NCI-H510A treated with DMSO at 0.1 percent for 48 hours (cell line): ENCODE results near the gene CAPN7.

Experiments used
- DNase-seq: peaks from one replicate; lab custom pipeline; 2025; lab: John Stamatoyannopoulos, UW

CAPN7 gene

GRCh38 chr3:15246186-15246585 lies 40.1 kb downstream of the CAPN7 start:
- DNase-seq: no peak

GRCh38 chr3:15253023-15253697 lies 47.1 kb downstream of the CAPN7 start:
- no peak for DNase-seq

- no peak for DNase-seq
Observed at GRCh38 chr3:15255215-15255614, 49.2 kb downstream of the CAPN7 start.

- DNase-seq: no peak
Observed at GRCh38 chr3:15256861-15257341, 50.9 kb downstream of the CAPN7 start.

- DNase-seq: no peak
Observed at GRCh38 chr3:15258720-15259119, 52.7 kb downstream of the CAPN7 start.

GRCh38 chr3:15260531-15260930 lies 54.5 kb downstream of the CAPN7 start:
- no peak for DNase-seq

GRCh38 chr3:15261274-15261673 lies 55.2 kb downstream of the CAPN7 start:
- no peak for DNase-seq

- DNase-seq: no peak
Observed at GRCh38 chr3:15262021-15262420, 56.0 kb downstream of the CAPN7 start.

GRCh38 chr3:15263120-15263519 lies 57.1 kb downstream of the CAPN7 start:
- no peak for DNase-seq

- no peak for DNase-seq
Observed at GRCh38 chr3:15263926-15264325, 57.9 kb downstream of the CAPN7 start.

- DNase-seq: no peak
Observed at GRCh38 chr3:15264486-15264885, 58.4 kb downstream of the CAPN7 start.

GRCh38 chr3:15265655-15266509 lies 59.8 kb downstream of the CAPN7 start:
- no peak for DNase-seq

- DNase-seq: no peak
Observed at GRCh38 chr3:15266510-15267376, 60.7 kb downstream of the CAPN7 start.

- no peak for DNase-seq
Observed at GRCh38 chr3:15267502-15267901, 61.5 kb downstream of the CAPN7 start.

- DNase-seq: peak; percentile 72
Observed at GRCh38 chr3:15268033-15268631, 62.1 kb downstream of the CAPN7 start.

GRCh38 chr3:15269091-15269989 lies 63.3 kb downstream of the CAPN7 start:
- DNase-seq: no peak

- no peak for DNase-seq
Observed at GRCh38 chr3:15271030-15271429, 65.0 kb downstream of the CAPN7 start.

- no peak for DNase-seq
Observed at GRCh38 chr3:15271785-15272381, 65.8 kb downstream of the CAPN7 start.

- no peak for DNase-seq
Observed at GRCh38 chr3:15272426-15273196, 66.6 kb downstream of the CAPN7 start.

- no peak for DNase-seq
Observed at GRCh38 chr3:15273227-15273626, 67.2 kb downstream of the CAPN7 start.
